Measurements from ENCODE around the gene PGAP6. TPM values are rescaled to one million over a fixed set of nuclear protein-coding genes. Genes with fewer than 3 reads are reported as not detected.

Gene PGAP6
- total and polyA plus RNA-seq, 9 of the 15 experiments (the other 6 are each of a cell fraction or from before 2014, with no cell fraction given) = 0.45 to 50.2 (median 39.3) TPM

- no peak for TF ChIP-seq HDAC6 (IDR thresholded peaks at IDR 0.05; ENCODE audit: low read depth, low read length)
- TF ChIP-seq GTF3C2 (IDR thresholded peaks at IDR 0.05; ENCODE audit: borderline replicate concordance, extremely low read depth, insufficient read length) = no peak
- TF ChIP-seq NR1H2 (CRISPR knock-in tag; IDR thresholded peaks at IDR 0.05) = no peak
- no peak for TF ChIP-seq SIRT6 (IDR thresholded peaks at IDR 0.05; ENCODE audit: low read depth, low read length)
- TF ChIP-seq E2F1 (CRISPR knock-in tag; IDR thresholded peaks at IDR 0.05) = no peak
- 0 out of 2 replicates have a peak, but pooled peaks have one; percentile 15 for TF ChIP-seq USF1 (CRISPR knock-in tag; IDR thresholded peaks at IDR 0.05)
- TF ChIP-seq HMGN3 (IDR thresholded peaks at IDR 0.05; ENCODE audit: borderline replicate concordance, extremely low read depth, insufficient read length, low read depth, low read length) = no peak
- TF ChIP-seq, protein P1, sequence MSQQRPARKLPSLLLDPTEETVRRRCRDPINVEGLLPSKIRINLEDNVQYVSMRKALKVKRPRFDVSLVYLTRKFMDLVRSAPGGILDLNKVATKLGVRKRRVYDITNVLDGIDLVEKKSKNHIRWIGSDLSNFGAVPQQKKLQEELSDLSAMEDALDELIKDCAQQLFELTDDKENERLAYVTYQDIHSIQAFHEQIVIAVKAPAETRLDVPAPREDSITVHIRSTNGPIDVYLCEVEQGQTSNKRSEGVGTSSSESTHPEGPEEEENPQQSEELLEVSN (IDR thresholded peaks at IDR 0.05; ENCODE audit: borderline replicate concordance in 1 of 2, extremely low read depth in 1 of 2, insufficient read depth in 1 of 2, insufficient read length in 1 of 2, low read depth in 1 of 2, low read length in 1 of 2, poor library complexity in 1 of 2, severe bottlenecking in 1 of 2) = peak in 1 of 2 experiments; percentile 24
- no peak for TF ChIP-seq CC2D1A (IDR thresholded peaks at IDR 0.05)
- no peak for TF ChIP-seq ATF1 (CRISPR knock-in tag; IDR thresholded peaks at IDR 0.05)
- 0 out of 2 replicates have a peak, but pooled peaks have one; percentile 8 for TF ChIP-seq ATF1 (tag; IDR thresholded peaks at IDR 0.05)
- TF ChIP-seq ZNF778 (CRISPR knock-in tag; IDR thresholded peaks at IDR 0.05) = no peak
- TF ChIP-seq ZNF584 (CRISPR knock-in tag; IDR thresholded peaks at IDR 0.05; ENCODE audit: low read depth) = no peak
- no peak for TF ChIP-seq ZFPM2 (CRISPR knock-in tag; IDR thresholded peaks at IDR 0.05)
- TF ChIP-seq ELF1 (tag; IDR thresholded peaks at IDR 0.05) = no peak
- TF ChIP-seq RBFOX2 (IDR thresholded peaks at IDR 0.05; ENCODE audit: low read depth, low read length) = peak; percentile 41
- no peak for TF ChIP-seq GTF2A2 (tag; IDR thresholded peaks at IDR 0.05)
- TF ChIP-seq DACH1 (IDR thresholded peaks at IDR 0.05; ENCODE audit: partially characterized antibody) = no peak
- TF ChIP-seq ELK3 (CRISPR knock-in tag; IDR thresholded peaks at IDR 0.05) = no peak
These were observed 28.1 kb downstream of the PGAP6 start (continued) for GRCh38 chr16:353404-354290.

All from K562 (cell line).